Epithelial cell of proximal tubule (primary cell): Measurements from ENCODE around the gene MAP4K5. TPM values are rescaled to one million over a fixed set of nuclear protein-coding genes. Genes with fewer than 3 reads are reported as not detected.
A peak's percentile ranks its signal among the peaks of the same experiment; 100 is the strongest.

Experiments
- DNase-seq: peaks from one replicate; pipeline ENCODE4 v3.0.0-alpha.2; 2011; ENCODE audit warnings: low read depth
- H3K4me3 ChIP-seq: 2 replicates; pipeline ENCODE4 v1.5.1; 2011; ENCODE audit warnings: low read depth, mild to moderate bottlenecking, low read length
- total RNA-seq: library from RNA; depleted of rRNA; stranded (reverse); fragments of >200 nt; gene quantifications from 2 replicates; pipeline ENCODE4 v1.2.3, GENCODE V29; 2015
- TF ChIP-seq, protein P1 (sequence below): conservative IDR thresholded peaks from 2 replicates; pipeline ENCODE4 v1.5.1; 2012; ENCODE audit warnings: low read depth, mild to moderate bottlenecking, low read length

Gene MAP4K5
- total RNA-seq: 83.8 and 128 TPM in 2 replicates

GRCh38 chr14:50532502-50533240 is at the start of gene MAP4K5:
MAP4K5 (minus strand) TSS chr14:50532569; CDS start chr14:50532049, 520 bp downstream.
- no peak for DNase-seq
- TF ChIP-seq, protein P1, sequence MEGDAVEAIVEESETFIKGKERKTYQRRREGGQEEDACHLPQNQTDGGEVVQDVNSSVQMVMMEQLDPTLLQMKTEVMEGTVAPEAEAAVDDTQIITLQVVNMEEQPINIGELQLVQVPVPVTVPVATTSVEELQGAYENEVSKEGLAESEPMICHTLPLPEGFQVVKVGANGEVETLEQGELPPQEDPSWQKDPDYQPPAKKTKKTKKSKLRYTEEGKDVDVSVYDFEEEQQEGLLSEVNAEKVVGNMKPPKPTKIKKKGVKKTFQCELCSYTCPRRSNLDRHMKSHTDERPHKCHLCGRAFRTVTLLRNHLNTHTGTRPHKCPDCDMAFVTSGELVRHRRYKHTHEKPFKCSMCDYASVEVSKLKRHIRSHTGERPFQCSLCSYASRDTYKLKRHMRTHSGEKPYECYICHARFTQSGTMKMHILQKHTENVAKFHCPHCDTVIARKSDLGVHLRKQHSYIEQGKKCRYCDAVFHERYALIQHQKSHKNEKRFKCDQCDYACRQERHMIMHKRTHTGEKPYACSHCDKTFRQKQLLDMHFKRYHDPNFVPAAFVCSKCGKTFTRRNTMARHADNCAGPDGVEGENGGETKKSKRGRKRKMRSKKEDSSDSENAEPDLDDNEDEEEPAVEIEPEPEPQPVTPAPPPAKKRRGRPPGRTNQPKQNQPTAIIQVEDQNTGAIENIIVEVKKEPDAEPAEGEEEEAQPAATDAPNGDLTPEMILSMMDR: peak; percentile 85

GRCh38 chr14:50578433-50578832 is 46.1 kb upstream of the MAP4K5 start:
- TF ChIP-seq, protein P1: no peak
- DNase-seq: no peak
- no peak overlapping the region for H3K4me3 ChIP-seq

More at GRCh38 chr14:50532502-50533240, at the start of gene MAP4K5:
- H3K4me3 ChIP-seq: peak within 1 kb of the TSS; percentile 93

- TF ChIP-seq, protein P1: no peak
- no peak for DNase-seq
- no peak overlapping the region for H3K4me3 ChIP-seq
Measured at GRCh38 chr14:50577982-50578381, 45.6 kb upstream of the MAP4K5 start.

DNA sequence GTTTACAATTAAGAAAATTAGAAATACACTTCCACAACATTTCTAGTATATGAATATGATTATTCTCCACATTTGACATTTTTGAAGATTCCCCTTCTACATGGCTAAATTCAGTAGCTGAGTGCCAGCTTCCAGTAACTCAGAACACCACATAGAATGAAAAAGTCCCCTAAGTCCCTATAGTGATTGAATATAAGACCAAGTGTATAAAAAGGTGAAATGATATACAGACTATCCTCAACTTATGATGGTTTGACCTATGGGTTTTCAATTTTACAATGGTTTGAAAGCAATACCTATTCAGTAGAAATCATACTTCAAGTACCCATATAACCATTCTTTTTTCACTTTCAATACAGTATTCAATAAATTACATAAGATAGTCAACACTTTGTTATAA is 43.4 kb upstream of the MAP4K5 start:
- TF ChIP-seq, protein P1: no peak
- no peak for DNase-seq

GRCh38 chr14:50573862-50574261 is 41.5 kb upstream of the MAP4K5 start:
- DNase-seq: no peak
- TF ChIP-seq, protein P1: no peak
- no peak overlapping the region for H3K4me3 ChIP-seq

More for the DNA sequence above, 43.4 kb upstream of the MAP4K5 start:
- no peak overlapping the region for H3K4me3 ChIP-seq

- TF ChIP-seq, protein P1: no peak
- DNase-seq: no peak
- H3K4me3 ChIP-seq: no peak overlapping the region
Measured at GRCh38 chr14:50569714-50570274, 37.4 kb upstream of the MAP4K5 start.
